ENCODE data around the gene FCSK.

- TF ChIP-seq POLR2AphosphoS5 (IDR thresholded peaks at IDR 0.05; ENCODE audit: insufficient read depth in 1 of 2, low read depth in 1 of 2): no peak
- no peak for TF ChIP-seq CTCF (IDR thresholded peaks at IDR 0.05)
- TF ChIP-seq POLR2A (IDR thresholded peaks at IDR 0.05): no peak
Measured at GRCh38 chr16:70495425-70496182, 41.2 kb downstream of the FCSK start.

Measured in vagina (tissue), 2 donors.